ENCODE results near the gene CEP164. TPM values are rescaled to one million over a fixed set of nuclear protein-coding genes. Genes with fewer than 3 reads are reported as not detected.

Gene CEP164
- total and polyA plus RNA-seq, 2 of the 8 experiments (the other 6 are each of a cell fraction or from before 2014, with no cell fraction given) = 8.4 to 20.8 TPM

GRCh38 chr11:117299351-117300282, 28.0 kb upstream of the CEP164 start (continued):
- no peak for TF ChIP-seq ATF3 (IDR thresholded peaks at IDR 0.05; ENCODE audit: insufficient read depth, low read depth, low read length)
- TF ChIP-seq POU5F1 (IDR thresholded peaks at IDR 0.05; ENCODE audit: low read depth, low read length) = no peak
- TF ChIP-seq SIRT6 (IDR thresholded peaks at IDR 0.05; ENCODE audit: low read length) = no peak
- TF ChIP-seq SP1 (IDR thresholded peaks at IDR 0.05; ENCODE audit: low read depth, low read length) = no peak
- TF ChIP-seq GABPA (IDR thresholded peaks at IDR 0.05; ENCODE audit: borderline replicate concordance, insufficient read depth, low read length) = no peak
- TF ChIP-seq RNF2 (IDR thresholded peaks at IDR 0.05; ENCODE audit: borderline replicate concordance, low read depth, low read length, missing control alignments, poor library complexity, severe bottlenecking) = no peak
- TF ChIP-seq EGR1 (IDR thresholded peaks at IDR 0.05; ENCODE audit: borderline replicate concordance, low read depth, low read length) = no peak
- TF ChIP-seq BCL11A (IDR thresholded peaks at IDR 0.05; ENCODE audit: low read depth in 2 of 2, low read length in 2 of 2) = no peak
